RWPE1 (cell line): ENCODE results near the gene RRP1B.
"Not testable (repeated sequence)": the region's sequence is repeated elsewhere in the genome, so short reads cannot be mapped to it uniquely, and the experiment has no call there.

Source experiments
- CTCF ChIA-PET: fragments of 350-600 bp; sonication (Branson Sonifier 250); formaldehyde crosslinking; extraction: SDS; loops from one replicate; lab custom pipeline; 2021; lab: Yijun Ruan, JAX
- POLR2A ChIA-PET: fragments of 400-600 bp; formaldehyde crosslinking; extraction: SDS; loops from one replicate; lab custom pipeline; 2020; ENCODE audit warnings: antibody characterized with exemption; ENCODE audit not compliant: low non-redundant PET; lab: Yijun Ruan, JAX
- DNase-seq: peaks from one replicate; pipeline ENCODE4 v3.0.0; 2012; ENCODE audit warnings: low spot score
- H3K27ac ChIP-seq: fragments of 450-650 bp; 2 replicates; pipeline ENCODE4 v1.5.1; 2017
- CTCF ChIP-seq: fragments of 450-650 bp; conservative IDR thresholded peaks from 2 replicates; pipeline ENCODE4 v1.5.1; 2017; ENCODE audit warnings: low read depth, mild to moderate bottlenecking

Gene RRP1B

GRCh38 chr21:43659136-43660000, at the start of gene RRP1B, which contains the start of gene HSF2BP:
TSS of gene RRP1B (plus strand) at chr21:43659560. CDS start at chr21:43659665, 105 bp downstream.
TSS of gene HSF2BP (minus strand) at chr21:43659488. CDS start at chr21:43658096, 1,392 bp downstream.
- DNase-seq = peak; percentile 84
- TF ChIP-seq CTCF = no peak
- ChIA-PET CTCF (interaction anchor here (0.7 kb wide), 2 partner anchors 68 to 289 kb away, joined by 3 to 4 read pairs; no protein-coding TSS in a partner anchor), POLR2A (no interaction called here)
- H3K27ac ChIP-seq = peak within 1 kb of the TSS; percentile 83

GRCh38 chr21:43611598-43612369, 47.6 kb upstream of the RRP1B start:
- peak overlapping the region; percentile 27; the same call in 1 of the 2 replicates for H3K27ac ChIP-seq
- POLR2A ChIA-PET = no interaction called here
- CTCF ChIA-PET = no interaction called here
- TF ChIP-seq CTCF = no peak; the same call in 1 of the 2 replicates
- peak; percentile 42 for DNase-seq

- POLR2A ChIA-PET = no interaction called here
- CTCF ChIA-PET = no interaction called here
- DNase-seq = no peak
- no peak overlapping the region for H3K27ac ChIP-seq
- no peak for TF ChIP-seq CTCF
These were observed 45.4 kb upstream of the RRP1B start for GRCh38 chr21:43613755-43614638.

- no peak for DNase-seq
- no peak overlapping the region for H3K27ac ChIP-seq
- ChIA-PET POLR2A (no interaction called here), CTCF (no interaction called here)
- TF ChIP-seq CTCF = no peak
These were observed 44.5 kb upstream of the RRP1B start for GRCh38 chr21:43614839-43615238.

GRCh38 chr21:43616861-43617260, 42.5 kb upstream of the RRP1B start:
- DNase-seq, POLR2A ChIA-PET, CTCF ChIA-PET, H3K27ac ChIP-seq: not testable (repeated sequence)

GRCh38 chr21:43618940-43619339, 40.4 kb upstream of the RRP1B start:
- POLR2A ChIA-PET = no interaction called here
- no peak for TF ChIP-seq CTCF

More at GRCh38 chr21:43618940-43619339, 40.4 kb upstream of the RRP1B start:
- H3K27ac ChIP-seq = no peak overlapping the region
- no peak for DNase-seq
- CTCF ChIA-PET = no interaction called here
